Inferior parietal cortex (tissue), 1 donor: ENCODE data around the gene KRTAP10-12.

Experiments
- DNase-seq: peaks from one replicate; pipeline ENCODE4 v3.0.0-alpha.2; 2016; ENCODE audit errors: extremely low spot score

KRTAP10-12 gene

DNA sequence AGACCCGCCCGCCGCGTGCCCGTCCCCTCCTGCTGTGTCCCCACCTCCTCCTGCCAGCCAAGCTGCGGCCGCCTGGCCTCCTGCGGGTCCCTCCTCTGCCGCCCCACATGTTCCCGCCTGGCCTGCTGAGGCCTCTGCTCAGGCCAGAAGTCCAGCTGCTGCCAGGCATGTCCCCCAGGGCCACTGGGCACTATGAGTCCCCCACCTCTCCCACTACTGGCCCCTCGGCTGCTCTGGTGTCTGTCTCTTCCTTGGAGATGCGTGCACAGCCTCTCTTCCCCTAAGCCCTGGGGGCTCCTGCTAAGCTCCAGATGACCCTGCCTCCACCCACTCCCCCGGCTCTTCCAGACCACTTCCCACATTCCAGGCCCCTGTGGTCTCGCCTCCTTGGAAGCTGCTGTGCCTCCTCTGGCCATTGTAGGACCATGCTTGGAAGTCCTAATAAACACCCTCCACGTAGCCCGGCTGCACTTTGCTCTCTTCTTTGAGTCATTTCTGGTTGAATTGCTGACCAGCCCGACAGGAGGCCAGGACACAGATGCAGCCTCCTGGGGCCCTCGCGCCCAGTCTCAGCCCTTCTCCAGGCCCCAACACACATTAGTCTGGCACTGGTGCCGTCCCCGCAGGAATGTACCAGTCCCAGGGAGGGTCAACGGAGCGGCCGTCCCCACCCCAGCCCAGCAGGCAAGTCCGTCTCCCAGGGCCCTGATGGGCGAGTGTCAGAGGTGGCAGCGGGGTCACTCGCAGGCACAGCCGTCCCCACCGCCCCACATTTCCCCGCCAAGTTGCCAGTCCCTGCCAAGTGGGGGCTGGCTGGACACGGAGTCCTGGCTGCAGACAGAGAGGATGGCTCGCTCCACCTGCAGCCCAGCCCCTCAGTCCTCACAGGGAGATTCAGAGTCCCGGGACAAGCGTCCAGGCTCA lies 1.1 kb downstream of the KRTAP10-12 start:
- DNase-seq: no peak

DNA sequence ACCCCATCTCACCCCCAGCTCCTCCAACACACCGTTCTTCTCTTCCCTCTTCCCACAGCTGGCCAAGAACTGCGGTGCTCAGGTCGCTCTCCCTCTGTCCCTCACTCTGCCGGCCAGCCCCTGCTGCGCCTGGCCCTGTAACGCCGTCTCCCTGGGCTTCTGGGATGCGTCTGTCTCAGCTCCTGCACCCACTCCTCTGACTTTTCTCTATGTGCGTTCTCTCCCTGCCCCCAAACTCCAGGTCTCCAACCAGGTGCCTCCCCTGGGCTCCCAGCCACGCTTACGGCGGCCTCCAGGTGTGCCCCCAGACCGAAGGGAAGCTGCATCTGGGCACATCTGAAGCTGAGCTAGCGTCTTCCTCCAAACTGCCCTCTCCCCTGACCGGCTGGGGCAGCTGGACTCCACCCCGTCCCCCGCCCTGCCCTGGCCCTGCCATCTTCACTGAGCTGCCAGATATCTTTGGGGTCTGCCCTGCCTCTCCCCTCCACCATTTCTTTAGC lies 2.6 kb downstream of the KRTAP10-12 start:
- DNase-seq: no peak

DNA sequence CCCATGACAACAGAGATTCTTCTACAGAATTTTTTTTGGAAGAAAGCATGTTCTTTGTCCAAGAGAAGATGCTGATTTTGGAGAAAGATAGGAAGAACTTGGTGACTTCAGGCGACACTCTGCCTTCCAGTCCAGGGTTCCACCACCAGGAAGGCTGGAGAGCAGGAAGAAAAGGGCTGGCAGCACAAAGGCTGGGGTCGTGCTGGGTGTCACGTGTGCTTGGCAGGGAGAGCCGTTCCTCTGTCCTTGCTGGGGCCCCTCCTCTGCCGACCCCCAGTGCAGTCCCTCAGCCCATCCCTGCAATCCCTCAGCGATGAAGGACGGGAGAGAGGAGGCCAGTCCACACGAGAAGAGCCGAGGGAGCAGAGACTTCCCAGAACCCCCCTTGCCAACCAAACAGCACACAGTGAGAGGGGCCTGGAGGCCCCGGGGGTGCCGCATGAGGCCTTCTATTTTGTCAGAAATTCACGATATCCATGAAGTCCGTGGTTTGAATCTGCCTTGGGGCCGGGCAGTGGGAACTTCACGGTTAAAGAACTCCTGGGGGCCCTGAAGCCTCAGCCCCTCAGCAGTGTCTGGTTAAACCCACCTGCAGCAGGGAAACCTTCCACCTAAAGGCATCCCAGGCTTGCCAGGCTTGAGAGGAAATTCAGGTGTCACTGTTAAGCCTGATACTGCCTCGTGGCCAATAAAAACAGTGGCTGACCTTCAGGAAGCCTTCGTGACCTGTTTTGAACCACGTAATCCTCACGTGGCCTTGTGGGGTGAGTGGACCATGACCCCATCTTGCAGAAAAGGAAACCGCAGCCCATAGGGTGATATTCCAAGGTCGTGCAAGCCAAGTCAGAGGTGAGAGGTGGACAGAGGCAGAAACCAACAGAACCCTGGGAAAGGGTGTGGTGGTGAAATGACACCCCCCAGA lies 3.4 kb downstream of the KRTAP10-12 start:
- no peak for DNase-seq

DNA sequence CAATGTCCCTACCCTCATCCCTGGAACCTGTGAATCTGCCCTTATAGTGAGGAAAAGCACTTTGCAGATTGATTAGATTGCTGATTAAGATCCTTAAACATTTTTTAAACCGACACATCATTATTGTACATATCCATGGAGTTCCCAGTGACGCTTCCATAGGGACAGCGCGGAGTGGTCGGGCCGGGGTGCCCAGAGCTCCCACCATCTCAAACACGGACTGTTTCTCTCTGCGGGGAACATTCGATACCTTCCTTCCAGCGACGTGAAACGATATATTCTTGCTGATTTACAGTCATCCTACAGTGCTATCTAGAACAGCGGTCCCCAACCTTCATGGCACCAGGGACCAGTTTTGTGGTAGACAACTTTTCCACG lies 4.0 kb downstream of the KRTAP10-12 start:
- no peak for DNase-seq

DNA sequence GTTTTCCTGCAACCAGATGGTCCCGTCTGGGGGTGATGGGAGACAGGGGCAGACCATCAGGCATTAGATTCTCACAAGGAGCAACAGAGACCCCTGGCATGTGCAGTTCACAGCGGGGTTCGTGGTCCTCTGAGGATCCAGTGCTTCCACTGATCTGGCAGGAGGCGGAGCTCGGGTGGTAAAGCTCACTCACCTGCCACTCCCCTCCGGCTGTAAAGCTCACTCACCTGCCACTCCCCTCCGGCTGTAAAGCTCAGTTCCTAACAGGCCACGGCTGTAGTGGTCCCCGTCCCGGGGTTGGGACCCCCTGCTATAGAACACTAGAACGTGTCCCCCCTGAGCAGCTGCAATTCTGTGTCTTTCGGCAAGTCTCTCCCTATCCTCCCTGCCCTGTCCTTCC lies 4.6 kb downstream of the KRTAP10-12 start:
- no peak for DNase-seq

DNA sequence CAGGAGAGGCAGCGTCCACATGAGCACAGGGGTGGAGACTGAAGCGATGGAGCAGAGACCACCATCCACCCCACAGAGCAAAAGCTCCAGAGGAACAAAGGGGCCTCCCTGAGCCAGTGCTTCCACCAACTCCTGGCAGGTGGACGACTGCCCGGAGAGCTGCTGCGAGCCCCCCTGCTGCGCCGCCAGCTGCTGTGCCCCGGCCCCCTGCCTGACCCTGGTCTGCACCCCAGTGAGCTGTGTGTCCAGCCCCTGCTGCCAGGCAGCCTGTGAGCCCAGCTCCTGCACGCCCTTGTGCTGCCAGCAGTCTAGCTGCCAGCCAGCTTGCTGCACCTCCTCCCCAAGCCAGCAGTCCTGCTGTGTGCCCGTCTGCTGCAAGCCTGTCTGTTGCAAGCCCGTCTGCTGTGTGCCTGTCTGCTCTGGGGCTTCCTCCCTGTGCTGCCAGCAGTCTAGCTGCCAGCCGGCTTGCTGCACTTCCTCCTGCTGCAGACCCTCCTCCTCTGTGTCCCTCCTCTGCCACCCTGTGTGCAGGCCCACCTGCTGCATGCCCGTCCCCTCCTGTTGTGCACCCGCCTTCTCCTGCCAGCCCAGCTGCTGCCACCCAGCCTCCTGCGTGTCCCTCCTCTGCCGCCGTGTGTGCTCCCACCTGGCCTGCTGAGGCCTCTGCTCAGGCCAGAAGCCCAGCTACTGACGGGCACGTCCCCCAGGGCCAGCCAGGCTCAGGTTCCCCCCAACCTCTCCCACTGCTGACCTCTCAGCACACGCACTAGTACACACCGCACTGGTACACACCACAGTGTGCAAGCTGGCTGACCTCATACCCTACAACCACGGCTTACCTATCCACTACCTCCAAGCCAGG lies 5.4 kb downstream of the KRTAP10-12 start:
- no peak for DNase-seq

DNA sequence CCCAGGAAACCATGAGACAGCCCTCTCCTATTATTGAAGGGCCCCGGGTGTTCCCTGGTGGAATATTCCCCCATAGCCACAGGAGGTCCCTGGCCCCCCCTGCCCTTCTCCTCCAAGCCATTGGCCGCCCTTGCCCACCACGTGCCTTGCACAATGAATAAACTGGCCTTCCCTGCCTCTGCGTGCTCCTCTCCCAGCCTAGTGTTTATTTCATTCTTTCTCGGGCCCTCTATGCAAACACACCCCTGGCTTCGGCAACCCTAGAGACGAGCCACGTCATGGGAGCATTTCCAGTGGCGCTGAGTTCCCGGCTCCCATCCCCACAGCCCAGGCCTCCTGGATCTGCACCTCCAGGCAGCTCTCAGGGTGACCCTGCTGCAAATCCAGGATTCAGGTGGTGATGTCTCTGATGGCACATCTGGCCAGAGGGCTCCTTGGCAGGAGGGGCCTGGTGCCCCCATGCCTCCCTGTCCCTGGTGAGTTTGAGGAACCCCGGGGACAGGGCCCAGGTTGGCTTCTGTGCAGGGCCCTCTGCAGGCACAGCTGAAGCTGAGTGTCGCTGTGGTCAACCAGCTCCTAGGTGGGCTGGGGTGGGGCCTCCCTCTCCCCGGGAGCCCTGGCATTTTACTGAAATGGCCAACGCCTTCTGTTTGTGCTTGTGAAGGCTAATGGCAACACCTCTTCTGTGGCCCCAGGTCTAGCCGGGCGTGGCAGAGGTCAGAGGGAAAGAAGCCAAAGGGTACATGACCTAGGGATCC lies 6.2 kb downstream of the KRTAP10-12 start:
- no peak for DNase-seq

DNA sequence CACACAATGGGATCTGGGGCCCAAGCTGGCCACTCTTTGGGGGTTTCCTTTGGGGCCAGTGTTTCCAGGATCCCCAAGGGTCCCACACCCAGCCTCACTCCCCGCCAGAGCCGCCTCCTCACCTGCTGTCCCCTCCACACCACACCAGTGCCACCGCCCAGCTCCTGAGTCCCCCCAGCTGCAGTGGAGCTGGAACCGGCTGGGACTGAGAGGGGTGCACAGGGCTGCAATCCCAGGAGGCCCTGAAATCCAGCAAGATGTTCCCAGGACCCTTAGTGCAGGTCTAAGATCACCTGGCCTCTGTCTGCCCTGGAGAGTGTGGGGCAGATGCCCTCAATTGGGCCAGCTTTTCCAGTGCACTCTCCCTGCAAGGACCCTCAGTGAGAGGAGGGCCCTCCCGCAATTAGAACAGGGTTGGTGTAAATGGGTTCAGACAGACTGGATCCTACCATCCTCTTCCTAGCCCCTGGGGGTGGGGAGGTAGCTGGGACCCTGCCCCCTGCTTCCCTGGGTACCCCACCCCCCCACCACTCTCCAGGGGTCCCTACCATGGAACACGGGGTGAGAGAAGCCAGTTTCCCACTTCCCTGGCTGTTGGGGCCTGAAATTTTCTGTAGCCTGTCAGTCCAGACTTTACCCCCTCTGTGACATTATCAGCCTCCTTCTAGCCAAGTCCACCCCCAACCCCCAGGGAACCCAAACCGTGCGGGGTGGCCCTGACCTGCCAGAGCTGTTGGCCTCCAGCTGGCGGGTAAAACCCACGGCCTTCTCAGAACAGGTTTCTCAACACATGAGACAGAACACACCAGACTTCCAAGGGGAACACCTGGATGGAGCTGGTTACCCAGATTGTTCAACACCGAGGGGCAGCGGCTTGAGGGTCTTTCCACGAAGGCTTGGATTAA lies 7.0 kb downstream of the KRTAP10-12 start:
- no peak for DNase-seq

DNA sequence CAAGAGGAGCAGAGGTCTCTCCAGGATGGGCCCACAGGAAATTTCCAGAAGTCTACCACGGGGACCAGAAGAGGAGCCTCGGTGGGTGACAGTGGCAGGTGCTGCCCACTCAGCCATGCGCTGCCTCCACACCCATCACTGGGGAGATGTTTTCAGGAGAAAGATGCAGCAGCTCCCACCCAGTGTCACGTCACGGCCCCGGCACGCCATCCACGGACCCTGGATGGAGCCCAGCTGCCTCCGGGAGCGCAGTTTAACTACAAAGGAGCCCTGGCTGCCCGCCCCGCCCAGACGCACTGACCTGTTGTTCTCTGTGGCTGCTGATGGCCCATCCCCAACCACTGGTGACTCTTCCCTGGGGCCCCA lies 7.6 kb downstream of the KRTAP10-12 start:
- DNase-seq: no peak

DNA sequence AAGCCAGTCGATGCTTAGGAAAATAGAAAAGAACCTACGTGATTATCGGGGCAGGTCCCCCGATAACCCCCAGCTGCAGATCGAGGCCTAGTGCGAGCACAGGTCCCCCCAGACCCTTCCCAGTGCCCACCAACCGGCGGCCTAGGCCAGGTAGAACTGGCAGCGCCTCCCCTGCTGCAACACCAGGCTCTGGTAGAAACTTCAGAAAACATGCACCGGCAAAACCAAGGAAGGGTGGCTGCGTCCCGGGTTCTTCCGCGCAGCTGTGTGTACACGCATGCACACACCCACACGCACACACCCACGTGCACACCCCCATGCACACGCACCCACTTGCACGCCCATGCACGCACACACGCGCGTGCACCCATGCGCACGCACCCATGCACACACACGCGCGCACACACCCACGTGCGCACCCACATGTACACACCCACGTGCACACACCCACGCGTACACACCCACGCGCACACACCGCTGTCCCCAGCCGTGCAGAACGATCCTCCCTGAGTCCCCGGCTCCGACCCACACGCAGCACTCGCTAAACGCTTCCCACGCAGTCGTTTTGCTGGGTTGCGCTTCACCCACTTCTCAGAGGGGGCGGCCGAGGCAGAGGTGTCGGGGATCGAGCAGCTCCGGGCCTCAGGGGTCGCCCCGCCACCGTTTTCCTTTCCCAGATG lies 9.2 kb downstream of the KRTAP10-12 start:
- DNase-seq: no peak

DNA sequence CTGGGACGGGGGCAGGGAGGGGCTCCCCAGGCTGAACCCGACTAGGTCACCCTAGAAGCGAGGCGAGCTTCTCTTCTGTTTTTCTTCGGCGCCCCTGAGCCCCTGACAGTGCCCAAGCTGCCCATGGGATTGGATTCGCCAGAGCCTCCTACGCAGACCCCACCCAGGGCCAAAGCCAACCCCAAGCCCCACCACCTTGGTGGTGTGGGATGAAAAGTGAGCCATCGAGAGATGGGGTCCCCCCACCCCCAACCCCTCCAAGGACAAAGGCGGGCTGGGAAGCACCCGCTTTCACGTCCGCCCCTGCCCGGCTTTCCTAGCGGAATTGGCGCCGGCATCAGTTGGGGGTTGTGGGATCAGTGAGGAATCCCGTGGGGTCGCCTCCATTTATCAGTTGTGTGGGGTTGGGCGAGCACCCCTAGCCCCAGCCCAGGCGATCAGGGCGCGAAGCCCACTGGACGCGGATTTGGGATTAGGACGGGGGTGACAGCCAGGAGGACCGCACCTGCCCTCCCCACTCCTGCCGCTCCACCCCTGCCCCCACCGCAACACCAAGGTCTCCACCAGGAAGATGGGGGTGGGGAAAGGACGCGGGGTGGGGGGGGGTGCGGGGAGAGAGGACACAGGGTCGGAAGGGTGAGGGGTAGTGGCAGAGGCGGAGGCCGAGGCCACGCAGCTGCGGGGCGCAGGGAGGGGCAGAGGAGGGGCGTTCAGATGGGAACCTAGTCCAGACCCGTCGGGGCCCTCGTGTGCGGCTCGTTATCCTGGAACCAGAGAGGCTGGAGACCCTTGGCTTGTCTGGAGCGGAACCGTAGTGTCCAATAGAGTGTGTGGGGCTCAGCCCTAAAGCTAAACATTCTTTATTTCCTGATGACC lies 10.0 kb downstream of the KRTAP10-12 start:
- no peak for DNase-seq

DNA sequence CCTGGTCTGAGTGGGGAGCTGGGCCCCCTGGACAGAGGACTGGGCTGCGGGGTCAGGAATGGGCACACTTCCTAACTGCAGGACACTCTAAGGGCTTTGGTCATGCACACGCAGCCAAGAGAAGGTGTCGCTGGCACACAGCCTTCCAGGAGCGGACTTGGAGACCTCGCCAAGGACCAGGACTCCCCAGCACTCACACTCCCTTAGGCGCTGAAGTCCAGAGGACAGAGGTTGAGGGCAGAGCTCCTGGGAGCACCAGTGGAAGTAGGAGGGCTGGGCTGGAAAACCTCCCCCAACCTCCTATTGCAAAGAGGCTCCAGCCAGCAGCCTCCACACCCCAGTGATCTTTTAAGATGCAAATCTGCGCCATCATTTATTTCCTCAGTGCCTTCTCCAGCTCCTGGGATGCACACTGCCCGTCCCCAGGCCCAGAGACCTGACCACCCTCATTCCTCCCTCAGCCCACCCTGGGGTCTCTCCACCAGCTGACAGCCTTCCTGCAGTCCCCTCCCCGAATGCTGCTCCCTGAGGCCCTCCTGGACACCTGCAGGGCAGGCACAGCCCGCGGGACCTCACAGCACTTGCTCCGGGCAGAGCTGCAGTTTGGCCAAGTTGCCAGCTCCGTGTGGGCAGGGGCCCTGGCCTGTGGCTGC lies 11.4 kb downstream of the KRTAP10-12 start:
- DNase-seq: no peak

DNA sequence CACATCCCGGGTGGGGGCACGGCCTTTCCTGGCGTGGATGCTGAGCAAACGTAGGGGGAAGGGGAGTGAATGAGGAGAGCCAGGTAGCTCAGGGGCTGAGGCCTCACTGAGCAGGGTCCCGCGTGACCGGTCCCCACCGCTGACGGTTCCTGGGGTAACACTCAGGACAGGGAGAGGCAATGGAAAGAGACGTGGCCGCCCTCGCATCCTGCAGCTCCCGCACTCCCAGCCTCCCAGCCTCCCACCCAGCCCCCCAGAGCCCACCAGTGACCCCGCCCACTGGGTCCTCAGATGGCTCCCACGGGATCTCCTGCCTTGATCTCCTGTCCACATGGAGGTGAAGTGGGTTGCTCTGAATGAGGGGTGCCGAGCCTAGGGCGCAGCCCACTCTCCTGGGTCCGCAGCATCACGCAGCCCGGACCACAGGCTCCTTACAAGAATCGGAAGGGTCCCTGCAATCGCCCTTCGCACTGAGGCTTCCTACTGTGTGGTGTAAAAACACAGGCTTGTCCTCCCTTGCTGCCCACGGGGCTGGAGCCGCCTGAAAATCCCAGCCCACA lies 12.0 kb downstream of the KRTAP10-12 start:
- no peak for DNase-seq

DNA sequence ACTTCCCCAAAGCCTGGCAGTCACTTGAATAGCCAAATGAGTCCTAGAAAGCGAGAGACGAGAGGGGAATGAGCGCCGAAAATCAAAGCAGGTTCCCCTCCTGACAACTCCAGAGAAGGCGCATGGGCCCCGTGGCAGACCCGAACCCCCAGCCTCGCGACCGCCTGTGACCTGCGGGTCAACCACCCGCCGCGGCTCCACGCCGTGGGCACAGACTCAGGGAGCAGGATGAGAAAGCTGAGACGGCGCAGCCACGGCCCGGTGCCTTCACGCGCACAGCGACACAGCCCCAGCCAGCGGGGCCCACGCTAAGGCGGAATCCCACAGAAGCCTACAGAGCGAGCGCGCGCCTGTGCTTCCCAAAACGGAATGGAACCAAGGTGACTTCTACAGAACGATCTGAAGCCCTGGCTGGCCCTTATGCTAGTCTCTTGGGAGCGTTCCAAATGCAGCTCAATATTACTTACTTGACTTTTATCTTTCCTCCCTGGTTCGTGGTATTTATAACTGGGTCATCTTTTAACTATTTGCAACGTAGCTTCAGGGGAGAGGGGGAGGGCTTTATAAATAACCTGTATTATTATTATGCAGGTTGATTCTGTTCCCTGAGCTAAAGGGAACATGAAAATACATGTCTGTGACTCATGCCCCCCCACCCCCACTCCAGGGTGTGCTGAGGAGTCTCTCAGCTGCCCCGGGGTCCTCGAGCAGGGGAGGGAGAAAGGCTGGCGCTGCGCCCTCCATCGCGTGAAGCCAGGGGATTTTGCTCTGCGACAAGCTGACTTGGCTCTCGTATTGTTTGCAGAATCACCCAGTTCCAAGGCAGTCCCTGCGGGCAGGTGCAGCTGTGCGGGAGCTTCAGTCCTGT lies 12.7 kb downstream of the KRTAP10-12 start:
- no peak for DNase-seq

DNA sequence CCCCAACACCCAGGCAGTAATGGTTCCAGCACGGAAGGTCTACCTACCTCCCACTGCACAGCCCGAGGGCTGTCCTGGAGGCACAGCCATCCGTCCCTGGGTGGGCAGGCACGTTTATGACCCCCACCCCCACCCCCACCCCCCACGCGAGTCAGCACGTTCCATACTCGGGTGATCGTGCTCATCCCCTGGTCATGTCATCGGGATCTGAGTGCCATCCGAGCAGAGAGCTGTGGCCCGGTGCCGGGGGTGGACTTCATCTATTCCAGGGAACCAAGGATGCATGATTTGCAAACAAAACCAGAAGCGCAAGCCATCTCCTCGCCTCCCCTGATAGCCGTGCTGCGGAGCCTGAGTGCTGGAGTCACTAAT lies 13.3 kb downstream of the KRTAP10-12 start:
- DNase-seq: no peak

DNA sequence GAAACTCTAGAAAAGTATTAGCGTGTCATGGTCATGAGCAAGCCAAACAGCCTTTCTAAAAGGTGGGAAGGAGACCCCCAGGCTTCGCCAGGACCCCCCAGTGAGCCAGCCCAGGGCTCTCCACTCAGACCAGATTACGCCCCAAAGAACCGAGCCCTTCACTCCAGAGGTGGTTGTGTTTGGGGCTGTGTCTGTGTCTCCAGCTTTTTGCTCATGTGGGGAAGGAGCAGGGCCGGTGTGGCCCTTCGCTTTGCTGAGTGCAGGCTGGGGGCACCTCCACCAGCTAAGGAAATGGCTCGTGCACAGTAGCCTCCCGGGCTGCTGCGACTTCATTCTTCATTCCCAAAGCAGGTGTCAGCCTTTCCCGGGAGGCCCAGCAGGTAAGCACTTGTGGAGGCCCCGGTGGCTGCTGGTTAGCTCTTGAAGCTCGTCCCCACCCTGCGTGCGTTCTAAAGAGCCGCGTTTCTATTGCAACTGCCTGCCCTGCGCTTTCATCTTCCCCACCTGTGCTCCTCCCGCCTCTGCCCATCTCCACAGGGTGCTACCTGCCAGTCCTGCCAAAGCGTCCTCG lies 13.9 kb downstream of the KRTAP10-12 start:
- no peak for DNase-seq
